HCT116 (cell line): Measurements from ENCODE around the gene DNAJC8. TPM values are rescaled to one million over a fixed set of nuclear protein-coding genes. Genes with fewer than 3 reads are reported as not detected.

Source experiments
- ATAC-seq: fragments of 200-7000 bp; cut with Tn5 transposase; 2 replicates; pipeline ENCODE4 v1.9.1; 2020; ENCODE audit warnings: mild to moderate bottlenecking, moderate library complexity
- BruUV-seq: library from RNA; stranded (reverse); fragments of 400-500 nt; replicated peaks from 2 replicates; lab custom pipeline; 2021; lab: Mats Ljungman, UMichigan
- CTCF ChIA-PET: fragments of 300-600 bp; sonication (Branson Sonifier 250); formaldehyde crosslinking; loops from one replicate; lab custom pipeline; 2021; ENCODE audit warnings: antibody characterized with exemption; lab: Charles Lee
- POLR2A ChIA-PET: fragments of 300-600, 350-600 bp; sonication (Branson Sonifier 250); formaldehyde crosslinking; loops from one replicate; lab custom pipeline; 2021; ENCODE audit warnings: antibody characterized with exemption; lab: Charles Lee
- RAD21 ChIA-PET, 2 experiments: fragments of 300-600 bp; sonication (Branson Sonifier 250); formaldehyde crosslinking; loops; one replicate each; lab custom pipeline; 2023; ENCODE audit warnings: low total read pairs in 2 of 2; ENCODE audit not compliant: uncharacterized antibody in 2 of 2, unreplicated experiment in 2 of 2, low non-redundant PET in 1 of 2; lab: Charles Lee
- DNase-seq: peaks from one replicate; pipeline ENCODE4 v3.0.0-alpha.2; 2010; ENCODE audit warnings: low read depth, low spot score
- H2AFZ ChIP-seq: fragments of 200-600 bp; shearing (Covaris generic), sonication (generic); 2 replicates; pipeline ENCODE4 v1.6.1; 2017; ENCODE audit warnings: low read depth, mixed run types, mixed read lengths, antibody characterized with exemption, low read length; ENCODE audit not compliant: poor library complexity, severe bottlenecking
- H3K27ac ChIP-seq: 2 replicates; pipeline ENCODE4 v1.5.1; 2012; ENCODE audit warnings: low read depth, low read length
- H3K27me3 ChIP-seq: fragments of 200-600 bp; sonication (generic); 2 replicates; pipeline ENCODE4 v1.6.1; 2016; ENCODE audit warnings: mixed run types, low read length, mixed read lengths; ENCODE audit not compliant: insufficient read depth
- H3K36me3 ChIP-seq, 2 experiments: fragments of 200-500 bp in 1 of 2; fragments of 200-600 bp in 1 of 2; sonication (Bioruptor generic) in 1 of 2; sonication (generic) in 1 of 2; 2 replicates each; pipeline versions ENCODE4 v1.5.1 to v1.6.1; 2014 to 2016; ENCODE audit warnings: low read length in 2 of 2, inconsistent platforms in 1 of 2, mixed read lengths in 1 of 2, mixed run types in 1 of 2; ENCODE audit not compliant: insufficient read depth in 2 of 2, control insufficient read depth in 1 of 2
- H3K4me1 ChIP-seq, 2 experiments: fragments of 200-600 bp in 1 of 2; sonication (generic) in 1 of 2; 2 replicates each; pipeline versions ENCODE4 v1.5.1 to v1.6.1; 2012 to 2017; ENCODE audit warnings: low read length in 2 of 2, inconsistent platforms in 1 of 2, mild to moderate bottlenecking in 1 of 2, mixed read lengths in 1 of 2, mixed run types in 1 of 2, moderate library complexity in 1 of 2; ENCODE audit not compliant: insufficient read depth in 2 of 2, control insufficient read depth in 1 of 2
- H3K4me2 ChIP-seq: fragments of 200-600 bp; sonication (generic); 2 replicates; pipeline ENCODE4 v1.6.1; 2017; ENCODE audit warnings: mixed run types, low read length, mixed read lengths
- H3K4me3 ChIP-seq, 2 experiments: fragments of 200-600 bp in 1 of 2; sonication (generic) in 1 of 2; replicated peaks in 1 of 2; 2 replicates each; pipeline ENCODE4 v1.5.1; 2011 to 2016; ENCODE audit warnings: low read length in 2 of 2, control low read depth in 1 of 2, low read depth in 1 of 2, mild to moderate bottlenecking in 1 of 2, mixed read lengths in 1 of 2, mixed run types in 1 of 2
- H3K79me2 ChIP-seq: fragments of 200-600 bp; sonication (generic); 2 replicates; pipeline ENCODE4 v1.6.1; 2017; ENCODE audit warnings: mild to moderate bottlenecking, mixed run types, low read length, moderate library complexity, mixed read lengths; ENCODE audit not compliant: insufficient read depth
- H3K9ac ChIP-seq: fragments of 200-600 bp; sonication (generic); 2 replicates; pipeline ENCODE4 v1.6.1; 2016; ENCODE audit warnings: low read length, mixed read lengths
- H3K9me2 ChIP-seq: fragments of 200-600 bp; sonication (generic), shearing (Covaris generic); 2 replicates; pipeline ENCODE4 v1.6.1; 2017; ENCODE audit warnings: mixed run types, mild to moderate bottlenecking, moderate library complexity; ENCODE audit not compliant: insufficient read depth
- H3K9me3 ChIP-seq, 2 experiments: fragments of 200-500 bp in 1 of 2; fragments of 200-600 bp in 1 of 2; sonication (Bioruptor generic) in 1 of 2; sonication (generic) in 1 of 2; 2 replicates each; pipeline ENCODE4 v1.6.1; 2014 to 2017; ENCODE audit warnings: low read length in 2 of 2, mixed read lengths in 2 of 2, inconsistent platforms in 1 of 2, low read depth in 1 of 2, mild to moderate bottlenecking in 1 of 2, mixed run types in 1 of 2, moderate library complexity in 1 of 2; ENCODE audit not compliant: control insufficient read depth in 1 of 2, insufficient read depth in 1 of 2
- H4K20me1 ChIP-seq: fragments of 200-600 bp; sonication (generic), shearing (Covaris generic); 2 replicates; pipeline ENCODE4 v1.6.1; 2017; ENCODE audit warnings: mixed run types, mild to moderate bottlenecking, moderate library complexity; ENCODE audit not compliant: insufficient read depth
- CBX3 ChIP-seq: IDR thresholded peaks from 2 replicates; pipeline ENCODE4 v1.6.1; 2012; ENCODE audit warnings: low read depth
- CEBPB ChIP-seq: IDR thresholded peaks from 2 replicates; pipeline ENCODE4 v1.6.1; 2012; ENCODE audit warnings: low read depth
- CTCF ChIP-seq, 3 experiments: fragments of 200-600 bp in 1 of 3; sonication (generic) in 1 of 3; IDR thresholded peaks in 2 of 3; conservative IDR thresholded peaks in 1 of 3; 2 replicates each; pipeline ENCODE4 v1.5.1; 2012 to 2017; ENCODE audit warnings: low read depth in 2 of 3, low read length in 2 of 3, antibody characterized with exemption in 1 of 3, borderline replicate concordance in 1 of 3, control low read depth in 1 of 3, mild to moderate bottlenecking in 1 of 3, mixed read lengths in 1 of 3, mixed run types in 1 of 3, moderate library complexity in 1 of 3; ENCODE audit not compliant: insufficient read depth in 1 of 3
- EGR1 ChIP-seq: IDR thresholded peaks from 2 replicates; pipeline ENCODE4 v1.6.1; 2012; ENCODE audit warnings: low read depth
- ELF1 ChIP-seq: IDR thresholded peaks from 2 replicates; pipeline ENCODE4 v1.6.1; 2012; ENCODE audit warnings: low read depth, borderline replicate concordance
- EZH2 ChIP-seq: fragments of 200-600 bp; sonication (generic); IDR thresholded peaks from 2 replicates; pipeline ENCODE4 v1.6.1; 2017; ENCODE audit warnings: antibody characterized with exemption, mixed run types
- EZH2phosphoT487 ChIP-seq: fragments of 200-600 bp; IDR thresholded peaks from 2 replicates; pipeline ENCODE4 v1.6.1; 2018; ENCODE audit warnings: antibody characterized with exemption, borderline replicate concordance
- JUND ChIP-seq: IDR thresholded peaks from 2 replicates; pipeline ENCODE4 v1.6.1; 2012
- MAX ChIP-seq: IDR thresholded peaks from 2 replicates; pipeline ENCODE4 v1.6.1; 2012
- POLR2A ChIP-seq: IDR thresholded peaks from 2 replicates; pipeline ENCODE4 v1.7.0; 2011; ENCODE audit warnings: borderline replicate concordance; ENCODE audit not compliant: insufficient read depth, insufficient read length; ENCODE audit errors: extremely low read depth
- POLR2AphosphoS5 ChIP-seq: IDR thresholded peaks from 2 replicates; pipeline ENCODE4 v1.6.1; 2011; ENCODE audit warnings: mild to moderate bottlenecking, low read depth, low read length, moderate library complexity
- RAD21 ChIP-seq: IDR thresholded peaks from 2 replicates; pipeline ENCODE4 v1.6.1; 2012; ENCODE audit warnings: low read depth, mild to moderate bottlenecking
- SIN3A ChIP-seq: IDR thresholded peaks from 2 replicates; pipeline ENCODE4 v1.6.1; 2012; ENCODE audit warnings: low read depth
- SP1 ChIP-seq: IDR thresholded peaks from 2 replicates; pipeline ENCODE4 v1.6.1; 2012; ENCODE audit warnings: low read depth
- SRF ChIP-seq: IDR thresholded peaks from 2 replicates; pipeline ENCODE4 v1.6.1; 2012; ENCODE audit warnings: low read depth
- TCF7L2 ChIP-seq: IDR thresholded peaks from 2 replicates; pipeline ENCODE4 v1.7.0; 2011; ENCODE audit warnings: borderline replicate concordance, inconsistent platforms; ENCODE audit not compliant: insufficient read depth, insufficient read length; ENCODE audit errors: extremely low read depth
- YY1 ChIP-seq: IDR thresholded peaks from 2 replicates; pipeline ENCODE4 v1.6.1; 2011; ENCODE audit warnings: low read length, low read depth, moderate library complexity, mild to moderate bottlenecking; ENCODE audit not compliant: insufficient replicate concordance; ENCODE audit errors: extremely low read depth
- ZBTB33 ChIP-seq: IDR thresholded peaks from 2 replicates; pipeline ENCODE4 v1.6.1; 2011; ENCODE audit warnings: mild to moderate bottlenecking, low read length, moderate library complexity; ENCODE audit not compliant: insufficient replicate concordance; ENCODE audit errors: extremely low read depth
- ZFX ChIP-seq: fragments of 450-650 bp; IDR thresholded peaks from 2 replicates; pipeline ENCODE4 v1.6.1; 2017
- intact Hi-C: fragments of 100-400 bp; cut with micrococcal nuclease; formaldehyde crosslinking; loops from 2 replicates; pipeline ENCODE4 v1.10.0; 2022
- total RNA-seq: library from RNA; stranded (reverse); gene quantifications from one replicate; pipeline ENCODE4 v1.2.1, GENCODE V29; 2021; ENCODE audit not compliant: unreplicated experiment

The DNAJC8 gene
- total RNA-seq, 1 experiment from 2014 or later: 102 TPM

- ATAC-seq: peak; percentile 92
- ChIA-PET RAD21 (interaction anchor here in 1 of 2 experiments (1.1 kb wide), 1 partner anchor 13 kb away, joined by 3 read pairs; no protein-coding TSS in a partner anchor), CTCF (interaction anchor here (0.8 to 3.5 kb wide), 6 partner anchors 10 to 145 kb away, joined by 4 to 42 read pairs (median 4); no protein-coding TSS in a partner anchor), POLR2A (interaction anchor here (0.6 to 6.4 kb wide), 11 partner anchors 9 to 632 kb away, joined by 3 to 61 read pairs (median 3); partner anchors contain the start of genes AHDC1, MED18 and RNU11)
- Histone ChIP-seq H3K9me2 (no peaks in the 10 kb centered on the region), H3K4me2 (peak within 1 kb of the TSS; percentile 93), H3K4me1 (peaks cover 12 to 31% of the 10 kb centered on the region in 2 experiments), H3K9me3 (no peaks in the 10 kb centered on the region), H2AFZ (peak within 1 kb of the TSS; percentile 84), H4K20me1 (no peaks in the 10 kb centered on the region), H3K27me3 (no peaks in the 10 kb centered on the region), H3K27ac (peak within 1 kb of the TSS; percentile 72), H3K4me3 (peak within 1 kb of the TSS; percentile 83), H3K36me3 (peaks cover 3 to 8% of the 10 kb centered on the region in 2 experiments; a peak in 1 of 4 replicates), H3K79me2 (peaks cover 42% of the 10 kb centered on the region), H3K9ac (peak within 1 kb of the TSS; percentile 84)
- TF ChIP-seq YY1 (peak; percentile 77), ZFX (peak; percentile 21; the same call in 1 of the 2 replicates), MAX (no peak), CTCF (IDR thresholded peaks at IDR 0.05 in 2 of 3, conservative IDR thresholded peaks at IDR 0.05 in 1 of 3; ENCODE audit: borderline replicate concordance in 1 of 3, insufficient read depth in 1 of 3, low read depth in 2 of 3, low read length in 2 of 3) (no peak), ZBTB33 (no peak), POLR2AphosphoS5 (peak; percentile 98), SRF (no peak), CBX3 (no peak), RAD21 (no peak), SP1 (peak; percentile 96), CEBPB (no peak), JUND (no peak), ELF1 (no peak), EZH2 (no peak), EZH2phosphoT487 (no peak), POLR2A (peak; percentile 94), SIN3A (peak; percentile 94), TCF7L2 (peak; percentile 16), EGR1 (no peak)
- BruUV-seq: TSS peak; percentile 74
- DNase-seq: peak; percentile 96
- intact Hi-C loops: no loop called here
These were observed 3.2 kb upstream of the DNAJC8 start, which contains the start of gene ATP5IF1 for GRCh38 chr1:28235755-28236655. Gene ATP5IF1 (plus strand): TSS chr1:28236124. CDS start chr1:28236184, 60 bp downstream.
